ENCODE results near the gene CLIP1.
A peak's percentile ranks its signal among the peaks of the same experiment; 100 is the strongest.
"Not testable (repeated sequence)": the region's sequence is repeated elsewhere in the genome, so short reads cannot be mapped to it uniquely, and the experiment has no call there.

The CLIP1 gene

GRCh38 chr12:122266230-122266901 is 156.1 kb downstream of the CLIP1 start, which contains the start of gene VPS33A:
TSS of gene VPS33A (minus strand) at chr12:122266494. CDS start at chr12:122266408, 86 bp downstream.
- Histone ChIP-seq H3K9me3 (ENCODE audit: control insufficient read depth, insufficient read depth, low read length) (no peaks in the 10 kb centered on the region), H3K36me3 (ENCODE audit: insufficient read depth, low read length) (peaks cover 2% of the 10 kb centered on the region; the same call in 1 of the 2 replicates), H3K9ac (ENCODE audit: low read depth, low read length) (peak within 1 kb of the TSS; percentile 82), H3K4me1 (ENCODE audit: insufficient read depth, low read length) (no peaks in the 10 kb centered on the region)

- no peaks in the 10 kb centered on the region for H3K4me1 ChIP-seq (ENCODE audit: insufficient read depth, low read length)
- H3K36me3 ChIP-seq (ENCODE audit: insufficient read depth, low read length): peaks cover 2% of the 10 kb centered on the region; the same call in 1 of the 2 replicates
- peak overlapping the region; percentile 82 for H3K9ac ChIP-seq (ENCODE audit: low read depth, low read length)
- no peaks in the 10 kb centered on the region for H3K9me3 ChIP-seq (ENCODE audit: control insufficient read depth, insufficient read depth, low read length)
Measured at GRCh38 chr12:122265886-122266229, 156.6 kb downstream of the CLIP1 start.

GRCh38 chr12:122265476-122265875 is 157.0 kb downstream of the CLIP1 start:
- Histone ChIP-seq H3K9me3 (ENCODE audit: control insufficient read depth, insufficient read depth, low read length) (no peaks in the 10 kb centered on the region), H3K36me3 (ENCODE audit: insufficient read depth, low read length) (peaks cover 2% of the 10 kb centered on the region; the same call in 1 of the 2 replicates), H3K4me1 (ENCODE audit: insufficient read depth, low read length) (no peaks in the 10 kb centered on the region), H3K9ac (ENCODE audit: low read depth, low read length) (peak overlapping the region; percentile 82)

- H3K9me3 ChIP-seq (ENCODE audit: control insufficient read depth, insufficient read depth, low read length); H3K4me1 ChIP-seq (ENCODE audit: insufficient read depth, low read length); H3K9ac ChIP-seq (ENCODE audit: low read depth, low read length); H3K36me3 ChIP-seq (ENCODE audit: insufficient read depth, low read length): not testable (repeated sequence)
Measured at GRCh38 chr12:122260735-122261134, 161.7 kb downstream of the CLIP1 start.

- not testable (repeated sequence) for H3K36me3 ChIP-seq (ENCODE audit: insufficient read depth, low read length); H3K9me3 ChIP-seq (ENCODE audit: control insufficient read depth, insufficient read depth, low read length); H3K9ac ChIP-seq (ENCODE audit: low read depth, low read length); H3K4me1 ChIP-seq (ENCODE audit: insufficient read depth, low read length)
Measured at GRCh38 chr12:122258939-122259338, 163.5 kb downstream of the CLIP1 start.

GRCh38 chr12:122258462-122258861 is 164.0 kb downstream of the CLIP1 start:
- H3K36me3 ChIP-seq (ENCODE audit: insufficient read depth, low read length); H3K9me3 ChIP-seq (ENCODE audit: control insufficient read depth, insufficient read depth, low read length); H3K9ac ChIP-seq (ENCODE audit: low read depth, low read length); H3K4me1 ChIP-seq (ENCODE audit: insufficient read depth, low read length): not testable (repeated sequence)

- Histone ChIP-seq H3K36me3 (ENCODE audit: insufficient read depth, low read length) (no peaks in the 10 kb centered on the region), H3K9me3 (ENCODE audit: control insufficient read depth, insufficient read depth, low read length) (no peaks in the 10 kb centered on the region), H3K4me1 (ENCODE audit: insufficient read depth, low read length) (no peaks in the 10 kb centered on the region), H3K9ac (ENCODE audit: low read depth, low read length) (no peak overlapping the region)
Measured at GRCh38 chr12:122250536-122250935, 171.9 kb downstream of the CLIP1 start.

- no peak overlapping the region for H3K9ac ChIP-seq (ENCODE audit: low read depth, low read length)
- H3K36me3 ChIP-seq (ENCODE audit: insufficient read depth, low read length): no peaks in the 10 kb centered on the region
- no peaks in the 10 kb centered on the region for H3K9me3 ChIP-seq (ENCODE audit: control insufficient read depth, insufficient read depth, low read length)
- no peaks in the 10 kb centered on the region for H3K4me1 ChIP-seq (ENCODE audit: insufficient read depth, low read length)
Measured at GRCh38 chr12:122250047-122250446, 172.4 kb downstream of the CLIP1 start.

GRCh38 chr12:122245553-122245952 is 176.9 kb downstream of the CLIP1 start:
- H3K9me3 ChIP-seq (ENCODE audit: control insufficient read depth, insufficient read depth, low read length): no peaks in the 10 kb centered on the region
- no peak overlapping the region for H3K9ac ChIP-seq (ENCODE audit: low read depth, low read length)
- H3K36me3 ChIP-seq (ENCODE audit: insufficient read depth, low read length): no peaks in the 10 kb centered on the region; the same call in 1 of the 2 replicates
- H3K4me1 ChIP-seq (ENCODE audit: insufficient read depth, low read length): no peaks in the 10 kb centered on the region

GRCh38 chr12:122244565-122245371 is 177.7 kb downstream of the CLIP1 start:
- no peaks in the 10 kb centered on the region for H3K4me1 ChIP-seq (ENCODE audit: insufficient read depth, low read length)
- H3K36me3 ChIP-seq (ENCODE audit: insufficient read depth, low read length): no peaks in the 10 kb centered on the region; the same call in 1 of the 2 replicates
- no peak overlapping the region for H3K9ac ChIP-seq (ENCODE audit: low read depth, low read length)
- no peaks in the 10 kb centered on the region for H3K9me3 ChIP-seq (ENCODE audit: control insufficient read depth, insufficient read depth, low read length)

- H3K9ac ChIP-seq (ENCODE audit: low read depth, low read length): no peak overlapping the region
- H3K4me1 ChIP-seq (ENCODE audit: insufficient read depth, low read length): no peaks in the 10 kb centered on the region
- no peaks in the 10 kb centered on the region; the same call in 1 of the 2 replicates for H3K36me3 ChIP-seq (ENCODE audit: insufficient read depth, low read length)
- no peaks in the 10 kb centered on the region for H3K9me3 ChIP-seq (ENCODE audit: control insufficient read depth, insufficient read depth, low read length)
Measured at GRCh38 chr12:122243965-122244364, 178.5 kb downstream of the CLIP1 start.

GRCh38 chr12:122238861-122239260 is 183.6 kb downstream of the CLIP1 start:
- Histone ChIP-seq H3K4me1 (ENCODE audit: insufficient read depth, low read length) (no peaks in the 10 kb centered on the region), H3K36me3 (ENCODE audit: insufficient read depth, low read length) (no peaks in the 10 kb centered on the region; the same call in 1 of the 2 replicates), H3K9ac (ENCODE audit: low read depth, low read length) (no peak overlapping the region)

GRCh38 chr12:122235741-122236140 is 186.7 kb downstream of the CLIP1 start:
- no peaks in the 10 kb centered on the region for H3K4me1 ChIP-seq (ENCODE audit: insufficient read depth, low read length)
- H3K9ac ChIP-seq (ENCODE audit: low read depth, low read length): no peak overlapping the region
- H3K9me3 ChIP-seq (ENCODE audit: control insufficient read depth, insufficient read depth, low read length): no peaks in the 10 kb centered on the region
- no peaks in the 10 kb centered on the region for H3K36me3 ChIP-seq (ENCODE audit: insufficient read depth, low read length)

More at GRCh38 chr12:122238861-122239260, 183.6 kb downstream of the CLIP1 start:
- no peaks in the 10 kb centered on the region for H3K9me3 ChIP-seq (ENCODE audit: control insufficient read depth, insufficient read depth, low read length)

- H3K4me1 ChIP-seq (ENCODE audit: insufficient read depth, low read length): no peaks in the 10 kb centered on the region
- H3K9me3 ChIP-seq (ENCODE audit: control insufficient read depth, insufficient read depth, low read length): no peaks in the 10 kb centered on the region
- no peak overlapping the region for H3K9ac ChIP-seq (ENCODE audit: low read depth, low read length)
- H3K36me3 ChIP-seq (ENCODE audit: insufficient read depth, low read length): no peaks in the 10 kb centered on the region
Measured at GRCh38 chr12:122232691-122233090, 189.8 kb downstream of the CLIP1 start.

- Histone ChIP-seq H3K9me3 (ENCODE audit: control insufficient read depth, insufficient read depth, low read length) (no peaks in the 10 kb centered on the region), H3K9ac (ENCODE audit: low read depth, low read length) (no peak overlapping the region), H3K36me3 (ENCODE audit: insufficient read depth, low read length) (no peaks in the 10 kb centered on the region), H3K4me1 (ENCODE audit: insufficient read depth, low read length) (no peaks in the 10 kb centered on the region)
Measured at GRCh38 chr12:122230798-122231197, 191.7 kb downstream of the CLIP1 start.
